GM19397 (cell line): ENCODE results near the gene KCNMB4.
"Not testable (repeated sequence)": the region's sequence is repeated elsewhere in the genome, so short reads cannot be mapped to it uniquely, and the experiment has no call there.

Experiments used
- ATAC-seq: cut with Tn5 transposase; IDR thresholded peaks from one replicate; pipeline ENCODE4 v1.9.1; 2021; ENCODE audit warnings: mild to moderate bottlenecking, moderate library complexity; ENCODE audit not compliant: unreplicated experiment

Gene KCNMB4

GRCh38 chr12:70367258-70368141 lies 1.4 kb downstream of the KCNMB4 start:
- ATAC-seq: no peak

- ATAC-seq: no peak
These were observed 6.8 kb downstream of the KCNMB4 start for GRCh38 chr12:70372881-70373280.

- ATAC-seq: no peak
These were observed 13.8 kb downstream of the KCNMB4 start for GRCh38 chr12:70379846-70380245.

GRCh38 chr12:70383484-70383883 lies 17.4 kb downstream of the KCNMB4 start:
- ATAC-seq: no peak

GRCh38 chr12:70383886-70384285 lies 17.8 kb downstream of the KCNMB4 start:
- ATAC-seq: no peak

- ATAC-seq: no peak
These were observed 20.7 kb downstream of the KCNMB4 start for GRCh38 chr12:70386771-70387170.

GRCh38 chr12:70389678-70390077 lies 23.6 kb downstream of the KCNMB4 start:
- ATAC-seq: no peak

GRCh38 chr12:70392631-70393030 lies 26.5 kb downstream of the KCNMB4 start:
- not testable (repeated sequence) for ATAC-seq

- no peak for ATAC-seq
These were observed 27.9 kb downstream of the KCNMB4 start for GRCh38 chr12:70393787-70394499.

- no peak for ATAC-seq
These were observed 31.9 kb downstream of the KCNMB4 start for GRCh38 chr12:70398002-70398401.

- no peak for ATAC-seq
These were observed 32.8 kb downstream of the KCNMB4 start for GRCh38 chr12:70398862-70399261.

- ATAC-seq: no peak
These were observed 33.2 kb downstream of the KCNMB4 start for GRCh38 chr12:70399311-70399710.

- ATAC-seq: no peak
These were observed 34.0 kb downstream of the KCNMB4 start for GRCh38 chr12:70400124-70400523.

GRCh38 chr12:70402597-70402996 lies 36.5 kb downstream of the KCNMB4 start:
- ATAC-seq: no peak

- no peak for ATAC-seq
These were observed 37.7 kb downstream of the KCNMB4 start for GRCh38 chr12:70403826-70404225.

GRCh38 chr12:70408004-70408790 lies 42.1 kb downstream of the KCNMB4 start:
- ATAC-seq: no peak

GRCh38 chr12:70415987-70416386 lies 49.9 kb downstream of the KCNMB4 start:
- no peak for ATAC-seq

GRCh38 chr12:70417121-70417520 lies 51.0 kb downstream of the KCNMB4 start:
- ATAC-seq: no peak

- ATAC-seq: no peak
These were observed 52.0 kb downstream of the KCNMB4 start for GRCh38 chr12:70418101-70418500.

- ATAC-seq: no peak
These were observed 56.5 kb downstream of the KCNMB4 start for GRCh38 chr12:70422631-70423030.

GRCh38 chr12:70426620-70427019 lies 60.5 kb downstream of the KCNMB4 start:
- ATAC-seq: no peak
